Fibroblast of lung (primary cell): ENCODE results near the gene FHIT. TPM values are rescaled to one million over a fixed set of nuclear protein-coding genes. Genes with fewer than 3 reads are reported as not detected.

Experiments used
- DNase-seq, 2 donors: peaks; one replicate each; pipeline versions ENCODE4 v3.0.0 to v3.0.0-alpha.2; 2010; ENCODE audit warnings: low read depth in 2 of 2
- H2AFZ ChIP-seq: 2 replicates; pipeline ENCODE4 v1.5.1; 2012; ENCODE audit warnings: low read length, control low read depth, inconsistent platforms
- H3K27ac ChIP-seq: 2 replicates; pipeline ENCODE4 v1.5.1; 2011; ENCODE audit warnings: low read length, control low read depth; ENCODE audit not compliant: insufficient read depth
- H3K27me3 ChIP-seq: 2 replicates; pipeline ENCODE4 v1.5.1; 2011; ENCODE audit warnings: mild to moderate bottlenecking, low read length; ENCODE audit not compliant: control insufficient read depth, insufficient read depth
- H3K36me3 ChIP-seq: 2 replicates; pipeline ENCODE4 v1.5.1; 2011; ENCODE audit warnings: low read length; ENCODE audit not compliant: control insufficient read depth, insufficient read depth
- H3K4me1 ChIP-seq: 2 replicates; pipeline ENCODE4 v1.5.1; 2011; ENCODE audit warnings: low read length; ENCODE audit not compliant: control insufficient read depth, insufficient read depth; ENCODE audit errors: extremely low read depth
- H3K4me2 ChIP-seq: 2 replicates; pipeline ENCODE4 v1.5.1; 2011; ENCODE audit warnings: low read length, control low read depth; ENCODE audit not compliant: insufficient read depth; ENCODE audit errors: extremely low read depth
- H3K4me3 ChIP-seq, 4 experiments: fragments of 200-600 bp in 1 of 4; sonication (generic) in 1 of 4; replicated peaks in 1 of 4; 2 replicates each; pipeline ENCODE4 v1.5.1; 2011 to 2016; ENCODE audit warnings: low read length in 4 of 4, low read depth in 3 of 4, mild to moderate bottlenecking in 3 of 4, control low read depth in 2 of 4, inconsistent platforms in 1 of 4, mixed read lengths in 1 of 4; ENCODE audit not compliant: insufficient read depth in 1 of 4; ENCODE audit errors: control extremely low read depth in 1 of 4
- H3K79me2 ChIP-seq: 2 replicates; pipeline ENCODE4 v1.5.1; 2012; ENCODE audit warnings: mild to moderate bottlenecking, low read length, inconsistent platforms; ENCODE audit not compliant: control insufficient read depth, insufficient read depth
- H3K9ac ChIP-seq: 2 replicates; pipeline ENCODE4 v1.5.1; 2011; ENCODE audit warnings: mild to moderate bottlenecking, low read length, control low read depth; ENCODE audit not compliant: insufficient read depth
- H3K9me3 ChIP-seq: 2 replicates; pipeline ENCODE4 v1.5.1; 2012; ENCODE audit warnings: low read depth, low read length; ENCODE audit not compliant: control insufficient read depth, insufficient read depth
- H4K20me1 ChIP-seq: 2 replicates; pipeline ENCODE4 v1.5.1; 2011; ENCODE audit warnings: low read length; ENCODE audit not compliant: control insufficient read depth, insufficient read depth; ENCODE audit errors: extremely low read depth
- EZH2 ChIP-seq: IDR thresholded peaks from 2 replicates; pipeline ENCODE4 v1.5.1; 2012; ENCODE audit warnings: low read length, control low read depth, mild to moderate bottlenecking; ENCODE audit errors: missing control alignments
- polyA plus RNA-seq, 2 donors: library from polyadenylated mRNA; depleted of rRNA in 1 of 2; stranded (reverse) in 1 of 2; unstranded in 1 of 2; fragments of >200 nt; gene quantifications; 2 replicates each; pipeline ENCODE4 v1.2.1, GENCODE V29; 2011 to 2012; ENCODE audit warnings: missing spikeins in 1 of 2
- total RNA-seq: library from RNA; depleted of rRNA; stranded (reverse); fragments of >200 nt; gene quantifications from 2 replicates; pipeline ENCODE4 v1.2.1, GENCODE V29; 2014
- TF ChIP-seq, protein P1 (sequence below), 2 donors: IDR thresholded peaks in 1 of 2; conservative IDR thresholded peaks in 1 of 2; 1 replicate in 1 of 2; 2 replicates in 1 of 2; pipeline ENCODE4 v1.5.1; 2011 to 2012; ENCODE audit warnings: low read length in 2 of 2, control low read depth in 1 of 2, inconsistent platforms in 1 of 2, low read depth in 1 of 2, mild to moderate bottlenecking in 1 of 2

FHIT gene
- total and polyA plus RNA-seq, 2 donors (not counting 1 experiment from before 2014, with no cell fraction given) = 0.79 to 2.1 TPM

DNA sequence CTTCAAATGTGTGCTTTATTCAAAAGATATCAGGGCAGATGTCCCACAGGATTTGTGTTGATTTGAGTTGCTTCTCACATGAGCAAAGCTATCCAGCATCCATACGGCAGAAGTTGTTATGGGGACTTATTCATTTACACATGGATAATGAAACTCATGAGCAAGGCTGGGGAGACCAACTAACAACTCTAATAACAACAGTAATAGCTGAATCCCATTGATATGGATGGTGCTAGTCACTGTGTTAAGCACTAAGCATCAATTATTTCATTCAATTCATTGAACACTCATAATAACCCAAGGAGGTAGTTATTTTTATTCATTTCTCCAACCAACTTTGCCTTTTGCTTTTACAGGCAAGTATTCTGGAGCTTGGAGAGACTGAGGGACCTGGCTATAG is 1107.2 kb downstream of the FHIT start:
- no peaks in the 10 kb centered on the region for H3K9me3 ChIP-seq
- no peaks in the 10 kb centered on the region for H3K4me1 ChIP-seq
- H2AFZ ChIP-seq = no peak overlapping the region
- no peaks in the 10 kb centered on the region for H4K20me1 ChIP-seq
- H3K4me2 ChIP-seq = no peak overlapping the region
- no peak overlapping the region for H3K27ac ChIP-seq
- H3K9ac ChIP-seq = no peak overlapping the region
- no peaks in the 10 kb centered on the region for H3K79me2 ChIP-seq
- H3K36me3 ChIP-seq = no peaks in the 10 kb centered on the region
- TF ChIP-seq EZH2 = no peak
- TF ChIP-seq, protein P1, sequence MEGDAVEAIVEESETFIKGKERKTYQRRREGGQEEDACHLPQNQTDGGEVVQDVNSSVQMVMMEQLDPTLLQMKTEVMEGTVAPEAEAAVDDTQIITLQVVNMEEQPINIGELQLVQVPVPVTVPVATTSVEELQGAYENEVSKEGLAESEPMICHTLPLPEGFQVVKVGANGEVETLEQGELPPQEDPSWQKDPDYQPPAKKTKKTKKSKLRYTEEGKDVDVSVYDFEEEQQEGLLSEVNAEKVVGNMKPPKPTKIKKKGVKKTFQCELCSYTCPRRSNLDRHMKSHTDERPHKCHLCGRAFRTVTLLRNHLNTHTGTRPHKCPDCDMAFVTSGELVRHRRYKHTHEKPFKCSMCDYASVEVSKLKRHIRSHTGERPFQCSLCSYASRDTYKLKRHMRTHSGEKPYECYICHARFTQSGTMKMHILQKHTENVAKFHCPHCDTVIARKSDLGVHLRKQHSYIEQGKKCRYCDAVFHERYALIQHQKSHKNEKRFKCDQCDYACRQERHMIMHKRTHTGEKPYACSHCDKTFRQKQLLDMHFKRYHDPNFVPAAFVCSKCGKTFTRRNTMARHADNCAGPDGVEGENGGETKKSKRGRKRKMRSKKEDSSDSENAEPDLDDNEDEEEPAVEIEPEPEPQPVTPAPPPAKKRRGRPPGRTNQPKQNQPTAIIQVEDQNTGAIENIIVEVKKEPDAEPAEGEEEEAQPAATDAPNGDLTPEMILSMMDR (conservative IDR thresholded peaks at IDR 0.05 in 1 of 2, IDR thresholded peaks at IDR 0.05 in 1 of 2; ENCODE audit: low read depth in 1 of 2, low read length in 2 of 2) = no peak
- no peak overlapping the region for H3K4me3 ChIP-seq
- no peak for DNase-seq
- H3K27me3 ChIP-seq = no peaks in the 10 kb centered on the region

DNA sequence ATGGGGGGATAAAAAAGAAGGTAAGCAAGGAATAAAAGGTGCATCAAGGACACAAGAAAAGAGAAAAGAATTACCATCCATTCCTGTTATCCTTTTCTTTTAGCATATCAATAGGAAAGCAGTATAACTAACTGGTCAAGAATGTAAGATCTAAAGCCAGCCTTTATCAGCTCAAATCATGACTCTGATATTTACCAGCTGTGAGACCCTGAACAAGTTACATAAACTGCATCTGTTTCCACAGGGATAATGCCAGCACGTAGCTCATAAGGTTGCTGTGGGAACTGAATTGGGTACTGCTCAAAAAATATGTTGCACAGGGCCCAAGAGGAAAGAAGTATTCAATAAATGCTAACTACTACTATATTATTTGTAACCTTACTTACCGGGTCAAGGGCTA is 1109.2 kb downstream of the FHIT start:
- Histone ChIP-seq H3K4me2 (no peak overlapping the region), H3K79me2 (no peaks in the 10 kb centered on the region), H3K9me3 (no peaks in the 10 kb centered on the region), H3K4me1 (no peaks in the 10 kb centered on the region), H3K9ac (no peak overlapping the region), H3K27ac (no peak overlapping the region), H2AFZ (no peak overlapping the region), H3K27me3 (no peaks in the 10 kb centered on the region), H4K20me1 (no peaks in the 10 kb centered on the region), H3K4me3 (no peak overlapping the region), H3K36me3 (no peaks in the 10 kb centered on the region)
- peak; percentile 39 to 50 for DNase-seq
- TF ChIP-seq, protein P1 (conservative IDR thresholded peaks at IDR 0.05 in 1 of 2, IDR thresholded peaks at IDR 0.05 in 1 of 2; ENCODE audit: low read depth in 1 of 2, low read length in 2 of 2) = no peak
- TF ChIP-seq EZH2 = no peak

DNA sequence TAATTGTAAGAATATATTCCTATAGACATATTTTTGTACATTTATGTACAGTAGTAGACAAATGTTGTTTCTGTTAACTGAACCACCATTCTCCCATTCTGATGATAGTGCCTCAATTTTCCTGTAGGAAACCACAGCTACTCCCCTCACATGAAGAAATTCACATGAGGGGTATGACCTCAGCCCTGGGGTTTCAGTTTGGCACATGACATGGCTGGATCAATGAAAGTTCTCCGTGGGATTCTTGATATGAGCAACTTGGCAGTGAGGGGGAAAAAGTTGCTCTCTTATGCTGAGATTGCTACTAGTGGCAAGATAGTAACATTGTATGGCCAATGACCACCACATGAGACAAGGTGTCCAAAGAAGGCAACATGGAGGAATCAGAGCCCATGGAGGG is 1111.1 kb downstream of the FHIT start:
- no peaks in the 10 kb centered on the region for H3K36me3 ChIP-seq
- H3K4me2 ChIP-seq = no peak overlapping the region
- H3K4me1 ChIP-seq = no peaks in the 10 kb centered on the region
- TF ChIP-seq, protein P1 (conservative IDR thresholded peaks at IDR 0.05 in 1 of 2, IDR thresholded peaks at IDR 0.05 in 1 of 2; ENCODE audit: low read depth in 1 of 2, low read length in 2 of 2) = no peak
- no peak for TF ChIP-seq EZH2
- no peak overlapping the region for H3K27ac ChIP-seq
- no peaks in the 10 kb centered on the region for H3K79me2 ChIP-seq
- no peaks in the 10 kb centered on the region for H3K27me3 ChIP-seq
- no peak overlapping the region for H3K4me3 ChIP-seq
- no peak for DNase-seq
- H3K9me3 ChIP-seq = no peaks in the 10 kb centered on the region
- no peak overlapping the region for H2AFZ ChIP-seq
- no peaks in the 10 kb centered on the region for H4K20me1 ChIP-seq
- H3K9ac ChIP-seq = no peak overlapping the region
